Ishikawa (cell line): ENCODE results near the gene UBAP2L.

Source experiments
- CEBPB ChIP-seq: IDR thresholded peaks from 2 replicates; pipeline ENCODE4 v1.6.1; 2012
- CREB1 ChIP-seq: IDR thresholded peaks from 2 replicates; pipeline ENCODE4 v1.6.1; 2012; ENCODE audit warnings: low read depth
- EP300 ChIP-seq: IDR thresholded peaks from 2 replicates; pipeline ENCODE4 v1.6.1; 2012; ENCODE audit warnings: borderline replicate concordance
- FOXM1 ChIP-seq: IDR thresholded peaks from 2 replicates; pipeline ENCODE4 v1.6.1; 2012; ENCODE audit warnings: low read depth, borderline replicate concordance
- NFIC ChIP-seq: IDR thresholded peaks from 2 replicates; pipeline ENCODE4 v1.6.1; 2012
- RAD21 ChIP-seq: IDR thresholded peaks from 2 replicates; pipeline ENCODE4 v1.6.1; 2012; ENCODE audit warnings: low read depth
- TAF1 ChIP-seq: IDR thresholded peaks from 2 replicates; pipeline ENCODE4 v1.6.1; 2012; ENCODE audit warnings: low read depth, mild to moderate bottlenecking
- TF ChIP-seq, protein P1 (sequence below): IDR thresholded peaks from 2 replicates; pipeline ENCODE4 v1.6.1; 2012; ENCODE audit warnings: low read depth, mild to moderate bottlenecking
- TF ChIP-seq, protein P2 (sequence below): IDR thresholded peaks from 2 replicates; pipeline ENCODE4 v1.6.1; 2012

DNA sequence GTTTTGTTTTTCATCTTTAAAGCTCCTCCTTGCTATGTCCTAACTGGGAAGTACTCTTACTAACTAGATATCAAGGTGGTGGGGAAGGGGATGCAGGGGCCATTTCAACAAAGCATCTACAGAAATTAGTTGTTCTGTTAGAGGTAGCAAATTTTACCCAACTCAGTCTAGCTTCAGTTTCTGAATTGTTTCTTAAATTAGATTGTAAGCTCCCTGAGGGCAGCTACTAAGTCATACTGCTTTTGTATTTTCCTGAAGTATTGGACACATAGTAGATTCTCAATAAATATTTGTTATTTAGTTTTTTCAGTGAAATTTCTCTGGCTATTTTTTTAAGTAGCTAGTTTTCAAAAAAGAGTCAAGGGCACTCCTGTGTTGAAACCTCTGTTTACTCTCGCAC, 1.8 kb downstream of the UBAP2L start:
- TF ChIP-seq NFIC: no peak
- TF ChIP-seq CEBPB: no peak
- TF ChIP-seq, protein P1, sequence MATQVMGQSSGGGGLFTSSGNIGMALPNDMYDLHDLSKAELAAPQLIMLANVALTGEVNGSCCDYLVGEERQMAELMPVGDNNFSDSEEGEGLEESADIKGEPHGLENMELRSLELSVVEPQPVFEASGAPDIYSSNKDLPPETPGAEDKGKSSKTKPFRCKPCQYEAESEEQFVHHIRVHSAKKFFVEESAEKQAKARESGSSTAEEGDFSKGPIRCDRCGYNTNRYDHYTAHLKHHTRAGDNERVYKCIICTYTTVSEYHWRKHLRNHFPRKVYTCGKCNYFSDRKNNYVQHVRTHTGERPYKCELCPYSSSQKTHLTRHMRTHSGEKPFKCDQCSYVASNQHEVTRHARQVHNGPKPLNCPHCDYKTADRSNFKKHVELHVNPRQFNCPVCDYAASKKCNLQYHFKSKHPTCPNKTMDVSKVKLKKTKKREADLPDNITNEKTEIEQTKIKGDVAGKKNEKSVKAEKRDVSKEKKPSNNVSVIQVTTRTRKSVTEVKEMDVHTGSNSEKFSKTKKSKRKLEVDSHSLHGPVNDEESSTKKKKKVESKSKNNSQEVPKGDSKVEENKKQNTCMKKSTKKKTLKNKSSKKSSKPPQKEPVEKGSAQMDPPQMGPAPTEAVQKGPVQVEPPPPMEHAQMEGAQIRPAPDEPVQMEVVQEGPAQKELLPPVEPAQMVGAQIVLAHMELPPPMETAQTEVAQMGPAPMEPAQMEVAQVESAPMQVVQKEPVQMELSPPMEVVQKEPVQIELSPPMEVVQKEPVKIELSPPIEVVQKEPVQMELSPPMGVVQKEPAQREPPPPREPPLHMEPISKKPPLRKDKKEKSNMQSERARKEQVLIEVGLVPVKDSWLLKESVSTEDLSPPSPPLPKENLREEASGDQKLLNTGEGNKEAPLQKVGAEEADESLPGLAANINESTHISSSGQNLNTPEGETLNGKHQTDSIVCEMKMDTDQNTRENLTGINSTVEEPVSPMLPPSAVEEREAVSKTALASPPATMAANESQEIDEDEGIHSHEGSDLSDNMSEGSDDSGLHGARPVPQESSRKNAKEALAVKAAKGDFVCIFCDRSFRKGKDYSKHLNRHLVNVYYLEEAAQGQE: no peak
- TF ChIP-seq TAF1: no peak
- no peak for TF ChIP-seq CREB1
- no peak for TF ChIP-seq RAD21
- TF ChIP-seq FOXM1: no peak
- TF ChIP-seq EP300: no peak
- TF ChIP-seq, protein P2, sequence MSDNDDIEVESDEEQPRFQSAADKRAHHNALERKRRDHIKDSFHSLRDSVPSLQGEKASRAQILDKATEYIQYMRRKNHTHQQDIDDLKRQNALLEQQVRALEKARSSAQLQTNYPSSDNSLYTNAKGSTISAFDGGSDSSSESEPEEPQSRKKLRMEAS: no peak
